HEK293 (cell line): ENCODE measurements around the gene PAPSS1.

ENCODE experiments used
- CTCF ChIA-PET: fragments of 350-600 bp; formaldehyde crosslinking; extraction: SDS; loops from one replicate; lab custom pipeline; 2021; ENCODE audit warnings: antibody characterized with exemption; lab: Yijun Ruan, JAX
- POLR2A ChIA-PET: fragments of 300-600 bp; formaldehyde crosslinking; extraction: SDS; loops from one replicate; lab custom pipeline; 2020; ENCODE audit warnings: antibody characterized with exemption, inconsistent platforms; lab: Yijun Ruan, JAX
- H3K27ac ChIP-seq: fragments of 200-500 bp; sonication (Bioruptor generic); 2 replicates; pipeline ENCODE4 v1.5.1; 2014; ENCODE audit warnings: low read depth, low read length, control low read depth, inconsistent platforms; ENCODE audit errors: extremely low read depth
- H3K36me3 ChIP-seq, 2 experiments: fragments of 200-500 bp in 1 of 2; sonication (Bioruptor generic) in 1 of 2; 1 replicate in 1 of 2; 2 replicates in 1 of 2; pipeline ENCODE4 v1.5.1; 2014 to 2017; ENCODE audit warnings: inconsistent platforms in 2 of 2, low read length in 2 of 2; ENCODE audit not compliant: control insufficient read depth in 2 of 2, insufficient read depth in 1 of 2
- H3K4me1 ChIP-seq: fragments of 200-500 bp; sonication (Bioruptor generic); 2 replicates; pipeline ENCODE4 v1.5.1; 2014; ENCODE audit warnings: mild to moderate bottlenecking, low read length, inconsistent platforms; ENCODE audit not compliant: control insufficient read depth, insufficient read depth
- H3K4me3 ChIP-seq: 2 replicates; pipeline ENCODE4 v1.5.1; 2011; ENCODE audit warnings: low read depth, mild to moderate bottlenecking, control low read depth, low read length, moderate library complexity
- H3K9me3 ChIP-seq: fragments of 200-500 bp; sonication (Bioruptor generic); 2 replicates; pipeline ENCODE4 v1.5.1; 2014; ENCODE audit warnings: low read depth, low read length, inconsistent platforms; ENCODE audit not compliant: control insufficient read depth, insufficient read depth
- KLF9 ChIP-seq: fragments of 450-650 bp; formaldehyde crosslinking; IDR thresholded peaks from 2 replicates; pipeline ENCODE4 v1.5.1; 2016; ENCODE audit warnings: missing biosample characterization, missing genetic modification characterization, low read depth
- REPIN1 ChIP-seq: fragments of 450-650 bp; formaldehyde crosslinking; IDR thresholded peaks from 2 replicates; pipeline ENCODE4 v1.5.1; 2017; ENCODE audit warnings: missing biosample characterization, missing genetic modification characterization, low read depth
- SP3 ChIP-seq: fragments of 450-650 bp; formaldehyde crosslinking; IDR thresholded peaks from 2 replicates; pipeline ENCODE4 v1.5.1; 2016; ENCODE audit warnings: missing biosample characterization, missing genetic modification characterization
- TCF7L2 ChIP-seq: IDR thresholded peaks from 2 replicates; pipeline ENCODE4 v1.6.1; 2011; ENCODE audit warnings: low read depth, mild to moderate bottlenecking, inconsistent platforms, low read length, moderate library complexity, borderline replicate concordance
- ZBTB8A ChIP-seq: fragments of 450-650 bp; formaldehyde crosslinking; IDR thresholded peaks from 2 replicates; pipeline ENCODE4 v1.5.1; 2016; ENCODE audit warnings: missing biosample characterization, missing genetic modification characterization
- ZIC2 ChIP-seq: fragments of 450-650 bp; formaldehyde crosslinking; IDR thresholded peaks from 2 replicates; pipeline ENCODE4 v1.5.1; 2016; ENCODE audit warnings: missing biosample characterization, missing genetic modification characterization
- ZNF10 ChIP-seq: fragments of 450-650 bp; formaldehyde crosslinking; IDR thresholded peaks from 2 replicates; pipeline ENCODE4 v1.5.1; 2017; ENCODE audit warnings: missing biosample characterization, missing genetic modification characterization
- ZNF114 ChIP-seq: fragments of 450-650 bp; formaldehyde crosslinking; IDR thresholded peaks from 2 replicates; pipeline ENCODE4 v1.5.0; 2017; ENCODE audit warnings: missing biosample characterization, missing genetic modification characterization
- ZNF16 ChIP-seq: fragments of 450-650 bp; formaldehyde crosslinking; IDR thresholded peaks from 2 replicates; pipeline ENCODE4 v1.5.1; 2016; ENCODE audit warnings: low read depth, missing biosample characterization, missing genetic modification characterization
- ZNF174 ChIP-seq: fragments of 450-650 bp; formaldehyde crosslinking; IDR thresholded peaks from 2 replicates; pipeline ENCODE4 v1.5.0; 2017; ENCODE audit warnings: missing biosample characterization, mild to moderate bottlenecking, missing genetic modification characterization
- ZNF37A ChIP-seq: fragments of 450-650 bp; IDR thresholded peaks from 2 replicates; pipeline ENCODE4 v1.5.1; 2018; ENCODE audit warnings: missing biosample characterization, missing genetic modification characterization
- ZNF560 ChIP-seq: fragments of 450-650 bp; formaldehyde crosslinking; IDR thresholded peaks from 2 replicates; pipeline ENCODE4 v1.5.1; 2017; ENCODE audit warnings: missing biosample characterization, missing genetic modification characterization, borderline replicate concordance
- ZNF596 ChIP-seq: fragments of 450-650 bp; IDR thresholded peaks from 2 replicates; pipeline ENCODE4 v1.5.0; 2018; ENCODE audit warnings: missing biosample characterization, mild to moderate bottlenecking, missing genetic modification characterization, moderate library complexity
- ZNF610 ChIP-seq: fragments of 450-650 bp; formaldehyde crosslinking; IDR thresholded peaks from 2 replicates; pipeline ENCODE4 v1.5.1; 2016; ENCODE audit warnings: missing biosample characterization, missing genetic modification characterization, borderline replicate concordance
- ZXDB ChIP-seq: fragments of 450-650 bp; formaldehyde crosslinking; IDR thresholded peaks from 2 replicates; pipeline ENCODE4 v1.5.1; 2016; ENCODE audit warnings: missing biosample characterization, missing genetic modification characterization
- TF ChIP-seq, protein P1 (sequence below): fragments of 450-650 bp; formaldehyde crosslinking; IDR thresholded peaks from 2 replicates; pipeline ENCODE4 v1.5.1; 2016; ENCODE audit warnings: missing biosample characterization, missing genetic modification characterization
- TF ChIP-seq, protein P2 (sequence below): fragments of 450-650 bp; formaldehyde crosslinking; IDR thresholded peaks from 2 replicates; pipeline ENCODE4 v1.5.1; 2016; ENCODE audit warnings: missing biosample characterization, missing genetic modification characterization
- TF ChIP-seq, protein P3 (sequence below): sonication (generic); formaldehyde crosslinking; IDR thresholded peaks from 2 replicates; pipeline ENCODE4 v1.8.1; 2022; ENCODE audit warnings: mild to moderate bottlenecking, moderate library complexity, missing genetic modification reagents
- TF ChIP-seq, protein P4 (sequence below): fragments of 450-650 bp; formaldehyde crosslinking; IDR thresholded peaks from 2 replicates; pipeline ENCODE4 v1.5.0; 2017; ENCODE audit warnings: missing biosample characterization, missing genetic modification characterization, borderline replicate concordance
- TF ChIP-seq, protein P5 (sequence below): fragments of 450-650 bp; formaldehyde crosslinking; IDR thresholded peaks from 2 replicates; pipeline ENCODE4 v1.5.1; 2016; ENCODE audit warnings: missing biosample characterization, missing genetic modification characterization
- TF ChIP-seq, protein P6 (sequence below): fragments of 450-650 bp; formaldehyde crosslinking; IDR thresholded peaks from 2 replicates; pipeline ENCODE4 v1.5.1; 2016; ENCODE audit warnings: missing biosample characterization, missing genetic modification characterization
- TF ChIP-seq, protein P7 (sequence below): fragments of 450-650 bp; formaldehyde crosslinking; IDR thresholded peaks from 2 replicates; pipeline ENCODE4 v1.5.1; 2016; ENCODE audit warnings: missing biosample characterization, missing genetic modification characterization, borderline replicate concordance

PAPSS1 gene

DNA sequence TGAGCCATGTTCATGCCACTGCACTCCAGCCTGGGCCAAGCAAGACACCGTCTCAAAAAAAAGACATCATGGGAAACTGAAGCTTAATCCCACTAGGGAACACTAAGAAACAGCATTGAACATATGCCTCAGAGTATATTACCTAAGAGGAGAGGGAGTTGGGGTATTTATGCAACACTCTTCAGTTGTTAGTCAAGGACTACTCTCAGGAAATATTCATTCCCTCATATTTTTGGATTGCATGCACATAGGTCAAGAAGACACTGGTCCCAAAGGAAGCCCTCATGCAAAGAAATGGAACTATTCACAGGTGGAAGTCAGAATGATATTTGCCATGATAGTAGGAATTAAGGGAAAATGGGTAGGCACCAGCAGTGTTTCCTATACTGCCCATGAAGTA is 22.8 kb upstream of the PAPSS1 start:
- Histone ChIP-seq H3K4me3 (no peak overlapping the region), H3K9me3 (no peaks in the 10 kb centered on the region), H3K4me1 (0 out of 2 replicates have a peak, but pooled peaks cover 3% of the 10 kb centered on the region), H3K36me3 (no peaks in the 10 kb centered on the region), H3K27ac (no peak overlapping the region)
- CTCF ChIA-PET, result interaction anchor here (1.2 kb wide), 1 partner anchor 10 kb away, joined by 4 read pairs; no protein-coding TSS in a partner anchor
- TF ChIP-seq ZNF610 (tag by site-specific recombination) (no peak), ZNF37A (tag by site-specific recombination) (peak; percentile 73), TCF7L2 (no peak)
- TF ChIP-seq, protein P1, sequence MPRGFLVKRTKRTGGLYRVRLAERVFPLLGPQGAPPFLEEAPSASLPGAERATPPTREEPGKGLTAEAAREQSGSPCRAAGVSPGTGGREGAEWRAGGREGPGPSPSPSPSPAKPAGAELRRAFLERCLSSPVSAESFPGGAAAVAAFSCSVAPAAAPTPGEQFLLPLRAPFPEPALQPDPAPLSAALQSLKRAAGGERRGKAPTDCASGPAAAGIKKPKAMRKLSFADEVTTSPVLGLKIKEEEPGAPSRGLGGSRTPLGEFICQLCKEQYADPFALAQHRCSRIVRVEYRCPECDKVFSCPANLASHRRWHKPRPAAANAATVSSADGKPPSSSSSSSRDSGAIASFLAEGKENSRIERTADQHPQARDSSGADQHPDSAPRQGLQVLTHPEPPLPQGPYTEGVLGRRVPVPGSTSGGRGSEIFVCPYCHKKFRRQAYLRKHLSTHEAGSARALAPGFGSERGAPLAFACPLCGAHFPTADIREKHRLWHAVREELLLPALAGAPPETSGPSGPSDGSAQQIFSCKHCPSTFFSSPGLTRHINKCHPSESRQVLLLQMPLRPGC (tag by site-specific recombination), result no peak
- TF ChIP-seq, protein P2, sequence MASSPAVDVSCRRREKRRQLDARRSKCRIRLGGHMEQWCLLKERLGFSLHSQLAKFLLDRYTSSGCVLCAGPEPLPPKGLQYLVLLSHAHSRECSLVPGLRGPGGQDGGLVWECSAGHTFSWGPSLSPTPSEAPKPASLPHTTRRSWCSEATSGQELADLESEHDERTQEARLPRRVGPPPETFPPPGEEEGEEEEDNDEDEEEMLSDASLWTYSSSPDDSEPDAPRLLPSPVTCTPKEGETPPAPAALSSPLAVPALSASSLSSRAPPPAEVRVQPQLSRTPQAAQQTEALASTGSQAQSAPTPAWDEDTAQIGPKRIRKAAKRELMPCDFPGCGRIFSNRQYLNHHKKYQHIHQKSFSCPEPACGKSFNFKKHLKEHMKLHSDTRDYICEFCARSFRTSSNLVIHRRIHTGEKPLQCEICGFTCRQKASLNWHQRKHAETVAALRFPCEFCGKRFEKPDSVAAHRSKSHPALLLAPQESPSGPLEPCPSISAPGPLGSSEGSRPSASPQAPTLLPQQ (tag by site-specific recombination), result no peak
- POLR2A ChIA-PET, result interaction anchor here (1.1 kb wide), 1 partner anchor 23 kb away, joined by 7 read pairs; the partner anchor contains the start of gene PAPSS1

DNA sequence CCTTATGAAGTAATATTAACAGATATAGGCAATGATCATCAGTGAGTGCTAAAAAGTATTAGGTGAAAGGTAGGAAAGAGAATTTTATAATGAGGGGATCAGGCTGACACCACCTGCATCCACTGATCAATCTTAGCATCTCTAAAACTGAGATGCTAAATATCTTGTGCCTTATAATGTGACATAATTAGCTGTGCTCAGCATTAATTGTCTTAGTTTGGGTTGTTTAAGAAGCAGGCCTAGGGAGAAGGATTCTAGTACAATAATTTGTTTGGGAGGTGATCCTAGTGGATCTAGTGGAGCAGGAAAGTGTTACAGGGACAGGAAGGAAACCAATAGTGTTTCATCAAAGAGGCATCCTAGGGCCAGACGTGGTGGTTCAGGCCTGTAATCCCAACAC is 22.2 kb upstream of the PAPSS1 start:
- no peaks in the 10 kb centered on the region for H3K9me3 ChIP-seq
- 0 out of 2 replicates have a peak, but pooled peaks cover 3% of the 10 kb centered on the region for H3K4me1 ChIP-seq
- no peak overlapping the region for H3K4me3 ChIP-seq
- no peak overlapping the region for H3K27ac ChIP-seq
- ChIA-PET CTCF (interaction anchor here (0.6 to 1.2 kb wide), 3 partner anchors 9 to 871 kb away, joined by 3 to 5 read pairs (median 4); no protein-coding TSS in a partner anchor), POLR2A (interaction anchor here (1.1 kb wide), 1 partner anchor 22 kb away, joined by 7 read pairs; the partner anchor contains the start of gene PAPSS1)
- H3K36me3 ChIP-seq, result no peaks in the 10 kb centered on the region
- TF ChIP-seq ZNF560 (no peak), REPIN1 (no peak), ZNF114 (tag by site-specific recombination) (no peak), ZBTB8A (tag by site-specific recombination) (no peak), ZXDB (tag by site-specific recombination) (no peak), ZNF10 (tag by site-specific recombination) (no peak), ZNF16 (no peak), ZNF596 (tag by site-specific recombination) (no peak), SP3 (no peak), ZIC2 (tag by site-specific recombination) (no peak), KLF9 (no peak), ZNF174 (tag by site-specific recombination) (no peak)
- TF ChIP-seq, protein P3, sequence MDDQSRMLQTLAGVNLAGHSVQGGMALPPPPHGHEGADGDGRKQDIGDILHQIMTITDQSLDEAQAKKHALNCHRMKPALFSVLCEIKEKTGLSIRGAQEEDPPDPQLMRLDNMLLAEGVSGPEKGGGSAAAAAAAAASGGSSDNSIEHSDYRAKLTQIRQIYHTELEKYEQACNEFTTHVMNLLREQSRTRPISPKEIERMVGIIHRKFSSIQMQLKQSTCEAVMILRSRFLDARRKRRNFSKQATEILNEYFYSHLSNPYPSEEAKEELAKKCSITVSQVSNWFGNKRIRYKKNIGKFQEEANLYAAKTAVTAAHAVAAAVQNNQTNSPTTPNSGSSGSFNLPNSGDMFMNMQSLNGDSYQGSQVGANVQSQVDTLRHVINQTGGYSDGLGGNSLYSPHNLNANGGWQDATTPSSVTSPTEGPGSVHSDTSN, result no peak
- TF ChIP-seq, protein P4, sequence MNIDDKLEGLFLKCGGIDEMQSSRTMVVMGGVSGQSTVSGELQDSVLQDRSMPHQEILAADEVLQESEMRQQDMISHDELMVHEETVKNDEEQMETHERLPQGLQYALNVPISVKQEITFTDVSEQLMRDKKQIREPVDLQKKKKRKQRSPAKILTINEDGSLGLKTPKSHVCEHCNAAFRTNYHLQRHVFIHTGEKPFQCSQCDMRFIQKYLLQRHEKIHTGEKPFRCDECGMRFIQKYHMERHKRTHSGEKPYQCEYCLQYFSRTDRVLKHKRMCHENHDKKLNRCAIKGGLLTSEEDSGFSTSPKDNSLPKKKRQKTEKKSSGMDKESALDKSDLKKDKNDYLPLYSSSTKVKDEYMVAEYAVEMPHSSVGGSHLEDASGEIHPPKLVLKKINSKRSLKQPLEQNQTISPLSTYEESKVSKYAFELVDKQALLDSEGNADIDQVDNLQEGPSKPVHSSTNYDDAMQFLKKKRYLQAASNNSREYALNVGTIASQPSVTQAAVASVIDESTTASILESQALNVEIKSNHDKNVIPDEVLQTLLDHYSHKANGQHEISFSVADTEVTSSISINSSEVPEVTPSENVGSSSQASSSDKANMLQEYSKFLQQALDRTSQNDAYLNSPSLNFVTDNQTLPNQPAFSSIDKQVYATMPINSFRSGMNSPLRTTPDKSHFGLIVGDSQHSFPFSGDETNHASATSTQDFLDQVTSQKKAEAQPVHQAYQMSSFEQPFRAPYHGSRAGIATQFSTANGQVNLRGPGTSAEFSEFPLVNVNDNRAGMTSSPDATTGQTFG (tag by site-specific recombination), result no peak
- TF ChIP-seq, protein P5, sequence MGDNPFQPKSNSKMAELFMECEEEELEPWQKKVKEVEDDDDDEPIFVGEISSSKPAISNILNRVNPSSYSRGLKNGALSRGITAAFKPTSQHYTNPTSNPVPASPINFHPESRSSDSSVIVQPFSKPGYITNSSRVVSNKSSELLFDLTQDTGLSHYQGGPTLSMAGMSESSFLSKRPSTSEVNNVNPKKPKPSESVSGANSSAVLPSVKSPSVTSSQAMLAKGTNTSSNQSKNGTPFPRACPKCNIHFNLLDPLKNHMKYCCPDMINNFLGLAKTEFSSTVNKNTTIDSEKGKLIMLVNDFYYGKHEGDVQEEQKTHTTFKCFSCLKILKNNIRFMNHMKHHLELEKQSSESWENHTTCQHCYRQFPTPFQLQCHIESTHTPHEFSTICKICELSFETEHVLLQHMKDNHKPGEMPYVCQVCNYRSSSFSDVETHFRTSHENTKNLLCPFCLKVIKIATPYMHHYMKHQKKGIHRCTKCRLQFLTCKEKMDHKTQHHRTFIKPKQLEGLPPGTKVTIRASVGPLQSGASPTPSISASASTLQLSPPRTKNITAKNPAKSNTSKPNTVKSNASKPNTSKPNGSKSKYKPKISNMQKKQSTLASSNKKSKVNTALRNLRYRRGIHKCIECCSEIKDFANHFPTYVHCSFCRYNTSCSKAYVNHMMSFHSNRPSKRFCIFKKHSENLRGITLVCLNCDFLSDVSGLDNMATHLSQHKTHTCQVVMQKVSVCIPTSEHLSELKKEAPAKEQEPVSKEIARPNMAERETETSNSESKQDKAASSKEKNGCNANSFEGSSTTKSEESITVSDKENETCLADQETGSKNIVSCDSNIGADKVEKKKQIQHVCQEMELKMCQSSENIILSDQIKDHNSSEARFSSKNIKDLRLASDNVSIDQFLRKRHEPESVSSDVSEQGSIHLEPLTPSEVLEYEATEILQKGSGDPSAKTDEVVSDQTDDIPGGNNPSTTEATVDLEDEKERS (tag by site-specific recombination), result no peak
- TF ChIP-seq, protein P6, sequence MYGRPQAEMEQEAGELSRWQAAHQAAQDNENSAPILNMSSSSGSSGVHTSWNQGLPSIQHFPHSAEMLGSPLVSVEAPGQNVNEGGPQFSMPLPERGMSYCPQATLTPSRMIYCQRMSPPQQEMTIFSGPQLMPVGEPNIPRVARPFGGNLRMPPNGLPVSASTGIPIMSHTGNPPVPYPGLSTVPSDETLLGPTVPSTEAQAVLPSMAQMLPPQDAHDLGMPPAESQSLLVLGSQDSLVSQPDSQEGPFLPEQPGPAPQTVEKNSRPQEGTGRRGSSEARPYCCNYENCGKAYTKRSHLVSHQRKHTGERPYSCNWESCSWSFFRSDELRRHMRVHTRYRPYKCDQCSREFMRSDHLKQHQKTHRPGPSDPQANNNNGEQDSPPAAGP, result no peak
- TF ChIP-seq, protein P7, sequence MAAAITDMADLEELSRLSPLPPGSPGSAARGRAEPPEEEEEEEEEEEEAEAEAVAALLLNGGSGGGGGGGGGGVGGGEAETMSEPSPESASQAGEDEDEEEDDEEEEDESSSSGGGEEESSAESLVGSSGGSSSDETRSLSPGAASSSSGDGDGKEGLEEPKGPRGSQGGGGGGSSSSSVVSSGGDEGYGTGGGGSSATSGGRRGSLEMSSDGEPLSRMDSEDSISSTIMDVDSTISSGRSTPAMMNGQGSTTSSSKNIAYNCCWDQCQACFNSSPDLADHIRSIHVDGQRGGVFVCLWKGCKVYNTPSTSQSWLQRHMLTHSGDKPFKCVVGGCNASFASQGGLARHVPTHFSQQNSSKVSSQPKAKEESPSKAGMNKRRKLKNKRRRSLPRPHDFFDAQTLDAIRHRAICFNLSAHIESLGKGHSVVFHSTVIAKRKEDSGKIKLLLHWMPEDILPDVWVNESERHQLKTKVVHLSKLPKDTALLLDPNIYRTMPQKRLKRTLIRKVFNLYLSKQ (tag by site-specific recombination), result no peak
